Thymus (tissue), 11 donors: ENCODE data around the gene XPA. TPM values are rescaled to one million over a fixed set of nuclear protein-coding genes. Genes with fewer than 3 reads are reported as not detected.

Experiments used
- DNase-seq, 9 donors: peaks; one replicate each; pipeline ENCODE4 v3.0.0-alpha.2; 2013; ENCODE audit warnings: low spot score in 9 of 9, low read depth in 6 of 9, missing footprints in 1 of 9
- H3K27ac ChIP-seq, 2 donors: one replicate each; pipeline ENCODE4 v1.5.1; 2013; ENCODE audit warnings: control low read depth in 1 of 2, low read depth in 1 of 2, low read length in 1 of 2, mild to moderate bottlenecking in 1 of 2, moderate library complexity in 1 of 2
- H3K27me3 ChIP-seq, 2 donors: one replicate each; pipeline ENCODE4 v1.5.1; 2013; ENCODE audit warnings: low read length in 1 of 2; ENCODE audit not compliant: control insufficient read depth in 2 of 2, insufficient read depth in 1 of 2
- H3K36me3 ChIP-seq, 2 donors: one replicate each; pipeline ENCODE4 v1.5.1; 2013; ENCODE audit warnings: low read length in 1 of 2, mild to moderate bottlenecking in 1 of 2, moderate library complexity in 1 of 2; ENCODE audit not compliant: control insufficient read depth in 2 of 2, insufficient read depth in 2 of 2
- H3K4me1 ChIP-seq, 2 donors: one replicate each; pipeline ENCODE4 v1.5.1; 2013; ENCODE audit warnings: low read length in 2 of 2; ENCODE audit not compliant: control insufficient read depth in 2 of 2, insufficient read depth in 2 of 2
- H3K4me3 ChIP-seq, 2 donors: one replicate each; pipeline ENCODE4 v1.5.1; 2013; ENCODE audit warnings: low read length in 2 of 2, control low read depth in 1 of 2, mild to moderate bottlenecking in 1 of 2
- H3K9me3 ChIP-seq, 2 donors: one replicate each; pipeline ENCODE4 v1.5.1; 2013; ENCODE audit warnings: low read length in 1 of 2, mild to moderate bottlenecking in 1 of 2; ENCODE audit not compliant: control insufficient read depth in 2 of 2, insufficient read depth in 1 of 2
- WGBS: extraction: QIAGEN DNeasy Blood & Tissue Kit; methylation state at CpG from one replicate; pipeline ENCODE4 v1.1.7; 2013; 5-methylcytosine and 5-hydroxymethylcytosine counted together
- polyA plus RNA-seq: library from polyadenylated mRNA; stranded (reverse); fragments of 200-250 nt; gene quantifications from one replicate; pipeline ENCODE4 v1.2.3, GENCODE V29; 2013
- total RNA-seq: library from RNA; stranded (reverse); fragments of 120-200 nt; gene quantifications from one replicate; pipeline ENCODE4 v1.2.4, GENCODE V29; 2013
- donor health status: healthy.

Gene XPA
- total and polyA plus RNA-seq, 2 donors, result 19.5 to 27.3 TPM

DNA sequence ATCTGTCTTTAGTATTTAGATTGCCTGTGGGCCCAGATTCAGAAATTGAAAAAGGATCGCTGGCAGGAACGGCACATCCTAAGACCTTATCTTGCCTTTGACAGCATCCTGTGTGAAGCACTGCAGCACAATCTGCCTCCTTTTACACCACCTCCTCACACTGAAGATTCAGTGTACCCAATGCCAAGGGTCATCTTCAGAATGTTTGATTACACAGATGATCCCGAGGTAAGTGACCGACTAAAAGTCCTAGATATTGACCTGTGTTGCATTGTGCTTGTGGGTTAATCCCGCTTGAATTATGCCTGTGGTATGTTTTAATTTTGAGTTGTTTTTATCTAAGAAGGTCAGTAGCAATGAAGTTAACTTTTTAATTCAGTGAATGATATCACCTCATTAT lies 49.1 kb downstream of the XPA start:
- H3K9me3 ChIP-seq, result no peaks in the 10 kb centered on the region
- WGBS, result 97% methylated on average over 5 of the region's 5 CpGs

DNA sequence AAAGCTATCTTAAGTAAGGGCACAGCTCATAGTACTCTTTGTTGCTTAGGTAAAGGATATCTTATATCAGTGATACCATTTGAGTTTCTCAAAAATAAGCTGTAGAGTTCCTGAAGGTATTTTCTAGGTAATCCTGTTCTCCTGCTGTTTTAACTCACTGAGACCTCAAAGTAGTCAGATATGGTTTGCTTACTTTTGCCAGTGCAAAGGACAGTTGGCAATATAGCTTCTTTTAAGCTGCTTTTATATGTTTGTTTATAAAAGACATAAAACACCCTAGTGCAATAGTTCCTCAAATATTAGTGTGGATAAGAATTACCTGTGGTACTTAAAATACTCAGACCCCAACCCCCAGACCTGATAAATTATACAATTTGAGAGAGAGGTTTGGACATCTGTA lies 51.4 kb downstream of the XPA start:
- H3K27me3 ChIP-seq, result no peaks in the 10 kb centered on the region
- no peak overlapping the region for H3K4me3 ChIP-seq
- H3K4me1 ChIP-seq, result no peaks in the 10 kb centered on the region
- H3K36me3 ChIP-seq, result peaks cover 15 to 63% of the 10 kb centered on the region in 2 donors
- DNase-seq, result no peak
- no peaks in the 10 kb centered on the region for H3K9me3 ChIP-seq
- H3K27ac ChIP-seq, result no peak overlapping the region

More for the DNA sequence above, 49.1 kb downstream of the XPA start:
- Histone ChIP-seq H3K4me1 (no peaks in the 10 kb centered on the region), H3K27ac (no peak overlapping the region), H3K36me3 (peaks cover 15 to 58% of the 10 kb centered on the region in 2 donors), H3K27me3 (no peaks in the 10 kb centered on the region), H3K4me3 (no peak overlapping the region)
- DNase-seq, result no peak

DNA sequence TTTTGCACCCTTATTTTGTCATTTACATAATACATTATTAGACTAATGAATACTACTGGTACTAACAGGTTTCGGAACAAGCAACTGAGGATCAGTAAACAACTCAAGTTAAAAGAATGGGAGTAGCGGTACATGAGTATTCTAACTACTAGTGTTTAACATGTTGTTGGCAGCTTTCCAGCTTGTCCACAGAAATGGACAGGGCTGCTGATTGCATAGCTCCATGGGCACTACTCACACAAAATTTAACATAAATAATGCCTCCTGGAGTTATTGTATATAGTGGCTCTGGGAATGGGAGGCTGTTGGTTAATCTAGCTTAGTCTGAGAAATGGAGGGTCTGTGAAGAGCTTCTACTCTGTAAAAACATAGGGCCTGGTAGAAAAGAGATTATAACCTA lies 56.8 kb downstream of the XPA start:
- H3K4me1 ChIP-seq, result peaks cover 5 to 8% of the 10 kb centered on the region in 2 donors
- WGBS, result 97% methylated on average over 2 of the region's 2 CpGs
- no peak for DNase-seq

DNA sequence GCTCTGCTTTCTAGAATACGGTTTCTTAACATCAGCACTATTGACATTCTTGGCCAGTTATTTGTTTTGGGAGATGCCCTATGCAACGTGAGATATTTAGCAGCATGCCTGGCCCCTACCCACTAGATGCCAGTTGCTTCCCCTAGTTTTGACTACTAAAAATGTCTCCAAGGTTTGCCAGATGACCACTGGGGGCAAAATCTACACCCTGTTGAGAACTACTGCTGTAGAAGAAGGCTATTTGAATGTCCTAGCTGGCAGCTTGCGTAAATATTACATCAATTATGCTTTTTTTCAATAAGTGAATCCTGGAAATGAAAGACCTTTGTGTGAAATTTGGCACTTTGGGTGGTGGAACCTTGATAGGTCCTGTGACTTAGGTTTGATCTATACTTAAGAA lies 58.5 kb downstream of the XPA start:
- no peak overlapping the region for H3K27ac ChIP-seq
- no peak overlapping the region for H3K4me3 ChIP-seq
- WGBS, result 96% methylated on average over 3 of the region's 3 CpGs
- no peaks in the 10 kb centered on the region for H3K27me3 ChIP-seq
- H3K4me1 ChIP-seq, result peaks cover 16% of the 10 kb centered on the region in 2 donors
- H3K9me3 ChIP-seq, result no peaks in the 10 kb centered on the region
- H3K36me3 ChIP-seq, result peaks cover 4 to 25% of the 10 kb centered on the region in 2 donors
- no peak for DNase-seq

More for the DNA sequence above, 56.8 kb downstream of the XPA start:
- H3K27ac ChIP-seq, result no peak overlapping the region
- H3K27me3 ChIP-seq, result no peaks in the 10 kb centered on the region
- peaks cover 5 to 37% of the 10 kb centered on the region in 2 donors for H3K36me3 ChIP-seq
- H3K9me3 ChIP-seq, result no peaks in the 10 kb centered on the region
- no peak overlapping the region for H3K4me3 ChIP-seq

DNA sequence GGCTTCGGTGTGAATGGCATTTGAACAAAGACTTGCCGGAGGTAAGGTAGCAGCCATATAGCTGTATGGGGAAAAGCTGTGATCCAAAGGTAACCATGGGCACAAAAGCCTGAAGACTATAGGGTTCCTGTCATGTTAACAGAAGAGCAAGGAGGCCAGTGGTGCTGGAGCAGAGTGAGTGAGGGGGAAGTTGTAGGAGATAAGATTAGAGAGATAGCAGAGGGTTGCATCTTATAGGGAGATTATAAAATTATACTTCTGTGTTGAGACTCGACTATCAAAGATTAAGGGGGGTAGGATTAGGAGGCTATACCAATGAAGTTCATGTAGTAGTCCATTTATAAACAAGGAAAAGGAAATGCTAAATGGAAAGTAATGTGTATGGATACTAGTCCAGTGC lies 60.2 kb downstream of the XPA start:
- no peak overlapping the region for H3K27ac ChIP-seq
- H3K27me3 ChIP-seq, result no peaks in the 10 kb centered on the region
- H3K4me3 ChIP-seq, result no peak overlapping the region
- no peaks in the 10 kb centered on the region for H3K9me3 ChIP-seq
- H3K4me1 ChIP-seq, result peaks cover 16 to 19% of the 10 kb centered on the region in 2 donors
- no peak for DNase-seq
- 88% methylated on average over 3 of the region's 3 CpGs for WGBS
- H3K36me3 ChIP-seq, result peaks cover 0 to 8% of the 10 kb centered on the region in 2 donors

DNA sequence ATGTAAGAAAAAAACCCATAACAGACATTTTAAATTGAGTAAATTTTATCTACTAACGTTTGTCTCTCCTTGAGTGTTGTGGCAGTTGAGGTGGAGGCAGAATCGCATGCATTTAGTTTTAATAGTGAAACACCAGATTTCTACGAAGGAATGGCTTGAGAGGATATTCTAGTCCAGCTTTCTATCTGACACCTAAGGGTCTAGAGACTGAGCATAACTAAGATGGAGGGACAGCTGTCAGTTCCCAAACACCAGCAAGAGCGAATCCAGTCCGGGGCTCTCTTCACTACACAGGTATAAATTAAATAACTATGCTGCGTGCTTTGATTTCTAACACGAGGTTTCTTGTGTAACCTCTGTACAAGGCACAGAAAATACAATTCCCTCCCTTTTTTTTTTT lies 62.1 kb downstream of the XPA start:
- DNase-seq, result no peak
- no peaks in the 10 kb centered on the region for H3K9me3 ChIP-seq
- H3K27ac ChIP-seq, result no peak overlapping the region
- peak overlapping the region; percentile 31 to 96 for H3K4me3 ChIP-seq
- WGBS, result 85% methylated on average over 7 of the region's 7 CpGs
- peaks cover 0 to 3% of the 10 kb centered on the region in 2 donors for H3K36me3 ChIP-seq
- H3K4me1 ChIP-seq, result peaks cover 16 to 21% of the 10 kb centered on the region in 2 donors
- H3K27me3 ChIP-seq, result no peaks in the 10 kb centered on the region

DNA sequence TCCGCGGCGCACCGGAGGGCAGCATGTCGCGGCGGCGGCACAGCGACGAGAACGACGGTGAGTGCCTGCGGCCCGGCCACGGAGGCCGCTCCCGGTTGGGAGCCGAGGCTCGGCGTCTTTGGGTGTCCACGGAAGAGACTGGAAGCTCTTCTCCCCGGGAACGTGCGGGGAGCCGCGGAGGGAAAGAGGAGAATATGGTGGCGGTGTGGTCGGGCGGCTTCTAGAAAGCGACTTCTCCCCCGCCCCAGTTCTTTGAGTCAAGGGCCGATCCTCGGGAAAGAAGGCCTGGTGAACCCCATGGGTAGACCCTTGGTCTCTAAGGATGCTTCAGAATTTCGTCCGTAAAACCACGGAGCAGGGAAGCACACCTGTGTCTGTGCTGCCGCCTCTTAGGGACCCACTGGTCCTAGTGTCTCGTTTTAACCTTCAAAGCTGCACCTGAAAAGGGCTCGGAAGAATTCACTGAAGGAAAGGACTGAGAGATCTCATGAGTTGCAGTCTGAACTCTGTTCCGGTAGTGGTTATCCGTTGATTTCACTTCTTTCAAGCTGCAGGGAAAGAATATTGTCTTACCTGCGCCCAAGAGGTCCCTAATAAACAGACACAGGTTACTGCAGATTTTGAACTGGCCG lies 63.2 kb downstream of the XPA start:
- Histone ChIP-seq H3K4me3 (peak overlapping the region; percentile 81 to 96), H3K9me3 (no peaks in the 10 kb centered on the region), H3K36me3 (peaks cover 0 to 3% of the 10 kb centered on the region in 2 donors), H3K4me1 (peaks cover 16 to 21% of the 10 kb centered on the region in 2 donors), H3K27me3 (no peaks in the 10 kb centered on the region), H3K27ac (peak overlapping the region; percentile 94 to 99)
- DNase-seq, result peak; percentile 11 to 69 (median 25)
- WGBS, result under 1% methylated on average over 43 of the region's 43 CpGs

DNA sequence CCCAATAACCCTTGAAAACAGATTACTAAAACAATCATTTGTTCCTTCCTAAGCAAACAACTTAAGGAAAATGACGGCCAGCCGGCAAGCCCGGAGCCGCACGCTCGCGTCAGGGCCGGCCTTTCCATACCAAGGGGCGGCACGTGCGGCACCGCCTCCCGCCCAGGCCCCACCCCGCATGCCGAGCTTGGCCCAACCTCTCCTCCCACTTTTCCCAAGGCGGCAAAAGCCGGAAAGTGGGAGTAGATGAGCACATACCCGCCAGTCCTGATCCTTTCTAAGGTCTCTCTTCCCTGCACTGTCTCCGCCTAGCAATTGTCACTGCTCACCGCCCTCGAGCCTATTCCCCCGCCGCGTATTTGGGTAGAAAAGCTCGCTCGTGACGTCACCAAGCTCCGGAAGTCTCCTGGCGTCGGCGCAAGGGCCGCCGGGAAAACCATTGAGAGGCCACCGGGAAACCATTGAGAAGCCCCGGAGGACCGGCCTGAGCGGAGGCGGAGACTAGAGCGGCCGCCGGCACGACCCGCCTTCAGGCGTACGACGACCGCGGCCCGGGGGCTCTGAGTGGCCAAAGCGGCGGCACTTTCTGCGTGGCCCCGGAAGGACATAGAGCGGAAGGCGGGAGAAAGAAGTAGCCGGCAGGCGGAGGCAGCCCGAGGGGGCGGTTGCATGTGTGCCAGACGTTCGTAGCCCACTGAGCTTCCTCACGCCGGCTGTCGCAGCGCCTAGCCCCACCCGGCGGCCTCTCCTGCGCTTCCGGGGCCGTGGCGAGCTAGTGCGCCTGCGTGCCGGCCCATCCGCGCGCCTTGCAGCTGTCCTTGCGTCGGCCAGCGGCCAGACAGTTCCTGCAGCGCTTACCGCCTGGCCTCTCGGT lies 63.9 kb downstream of the XPA start, which contains the start of the genes NCBP1 and TSTD2:
NCBP1 (plus strand) TSS at position 837 of the 874 bp plus-strand sequence. CDS start 61 bp downstream, outside the sequence.
TSTD2 (minus strand) TSS at position 384 of the 874 bp plus-strand sequence. CDS start 5,806 bp downstream, outside the sequence.
- H3K4me3 ChIP-seq, result peak within 1 kb of the TSS; percentile 81 to 96
- H3K9me3 ChIP-seq, result no peaks in the 10 kb centered on the region
- H3K27me3 ChIP-seq, result no peaks in the 10 kb centered on the region
- peaks cover 16 to 25% of the 10 kb centered on the region in 2 donors for H3K4me1 ChIP-seq
- H3K27ac ChIP-seq, result peak within 1 kb of the TSS; percentile 94 to 99
- H3K36me3 ChIP-seq, result peaks cover 0 to 3% of the 10 kb centered on the region in 2 donors
- WGBS, result under 1% methylated on average over 83 of the region's 83 CpGs
- DNase-seq, result peak; percentile 93 to 99 (median 96)
